ENCODE results near the gene TYROBP. TPM values are rescaled to one million over a fixed set of nuclear protein-coding genes. Genes with fewer than 3 reads are reported as not detected.

The TYROBP gene
- total RNA-seq, 1 experiment from 2014 or later = not detected

DNA sequence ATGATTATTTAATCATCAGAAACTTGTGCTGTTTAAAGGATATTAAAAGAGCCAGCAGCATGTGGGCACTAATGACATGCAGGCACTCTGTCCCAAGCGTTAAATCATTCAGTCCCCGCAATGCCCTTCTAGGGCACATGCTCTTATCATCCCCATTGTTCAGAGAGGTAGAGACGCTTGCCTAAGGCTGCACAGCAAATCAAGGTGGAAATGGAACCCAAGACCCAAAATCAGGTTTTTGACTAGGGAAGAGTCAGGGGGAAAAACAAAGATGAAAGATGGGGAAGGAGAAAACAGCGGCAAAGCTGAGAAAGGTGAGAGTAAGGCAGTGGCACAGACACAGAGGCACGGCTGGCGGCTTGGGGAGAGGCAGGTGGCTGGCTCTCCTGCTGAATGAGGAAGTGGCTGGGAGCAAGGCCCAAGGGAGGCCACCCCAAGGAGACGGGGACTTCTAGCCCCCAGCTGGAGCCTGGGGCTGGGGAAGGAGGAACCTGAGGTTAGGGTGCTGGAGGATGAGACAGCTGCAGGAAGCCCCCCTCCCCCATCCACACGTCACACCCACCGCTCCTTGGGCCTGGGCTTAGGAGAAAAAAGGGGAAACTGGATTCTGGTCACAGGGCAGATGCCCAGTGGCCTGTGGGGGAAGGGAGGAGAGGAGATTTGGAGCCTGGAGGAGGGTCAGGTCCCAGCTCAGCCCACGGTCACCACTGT is 1.0 kb upstream of the TYROBP start:
- Histone ChIP-seq H2BK20ac (ENCODE audit: low read depth, low read length, poor library complexity, severe bottlenecking) (no peak overlapping the region), H3K79me1 (ENCODE audit: insufficient read depth, low read depth, low read length, poor library complexity, severe bottlenecking) (no peaks in the 10 kb centered on the region), H4K8ac (replicated peaks; ENCODE audit: insufficient read length, low read depth, low read length) (no peak overlapping the region), H4K5ac (ENCODE audit: insufficient read length, low read depth, low read length) (no peak overlapping the region), H3K4me2 (ENCODE audit: insufficient read depth, insufficient read length, low read length) (no peak overlapping the region), H3K27ac (ENCODE audit: insufficient read length, low read depth, low read length) (no peak overlapping the region), H3K56ac (ENCODE audit: insufficient read length, low read depth, low read length) (no peak overlapping the region), H3K18ac (ENCODE audit: insufficient read length, low read depth, low read length) (no peak overlapping the region), H3K79me2 (ENCODE audit: insufficient read depth, low read length) (no peaks in the 10 kb centered on the region), H2BK120ac (ENCODE audit: low read depth, low read length, poor library complexity, severe bottlenecking) (no peak overlapping the region), H3K9me3 (ENCODE audit: control insufficient read depth, low read depth, low read length) (no peaks in the 10 kb centered on the region), H3T11ph (ENCODE audit: low read length) (no peak overlapping the region), H4K91ac (ENCODE audit: insufficient read length, low read depth, low read length) (no peak overlapping the region), H4K20me1 (ENCODE audit: control insufficient read depth, insufficient read depth, insufficient read length) (no peaks in the 10 kb centered on the region), H3K4ac (ENCODE audit: low read depth, low read length) (no peak overlapping the region), H2BK5ac (ENCODE audit: insufficient read length, low read length) (no peak overlapping the region), H3K4me1 (ENCODE audit: insufficient read depth, low read length) (peaks cover 2% of the 10 kb centered on the region; the same call in 1 of the 2 replicates), H2BK15ac (ENCODE audit: low read depth, low read length) (no peak overlapping the region), H2AK5ac (ENCODE audit: insufficient read length, low read length) (no peak overlapping the region), H3K23me2 (ENCODE audit: insufficient read length, low read depth, low read length, poor library complexity, severe bottlenecking) (no peaks in the 10 kb centered on the region), H3K23ac (ENCODE audit: insufficient read length, low read depth, low read length) (no peak overlapping the region), H3K9ac (ENCODE audit: extremely low read depth, insufficient read length, low read length) (no peak overlapping the region), H2AFZ (ENCODE audit: low read length) (no peak overlapping the region), H2BK12ac (ENCODE audit: insufficient read length, low read depth, low read length) (no peak overlapping the region), H3K14ac (ENCODE audit: insufficient read depth, low read length) (peak overlapping the region; percentile 59; the same call in 1 of the 2 replicates), H3K27me3 (ENCODE audit: insufficient read depth, low read length) (no peaks in the 10 kb centered on the region)
- Mint-ChIP-seq H3K27ac (no peak overlapping the region), H3K36me3 (ENCODE audit: insufficient read depth in 1 of 3, low read depth in 3 of 3) (no peaks in the 10 kb centered on the region), H3K9me3 (no peaks in the 10 kb centered on the region; a peak in 1 of 5 replicates), H3K4me1 (peaks cover 4 to 23% of the 10 kb centered on the region in 2 experiments), H3K27me3 (ENCODE audit: low read depth) (no peaks in the 10 kb centered on the region; the same call in 1 of the 2 replicates), H3K4me3 (peak overlapping the region in 1 of 2 experiments; percentile 8; a peak in 1 of 5 replicates)
- no peak for DNase-seq
- WGBS (ENCODE audit: extremely low coverage, insufficient read length, low lambda C conversion rate) = no CpG with 5 or more reads among the region's 10 CpGs
- TF ChIP-seq, protein P1, sequence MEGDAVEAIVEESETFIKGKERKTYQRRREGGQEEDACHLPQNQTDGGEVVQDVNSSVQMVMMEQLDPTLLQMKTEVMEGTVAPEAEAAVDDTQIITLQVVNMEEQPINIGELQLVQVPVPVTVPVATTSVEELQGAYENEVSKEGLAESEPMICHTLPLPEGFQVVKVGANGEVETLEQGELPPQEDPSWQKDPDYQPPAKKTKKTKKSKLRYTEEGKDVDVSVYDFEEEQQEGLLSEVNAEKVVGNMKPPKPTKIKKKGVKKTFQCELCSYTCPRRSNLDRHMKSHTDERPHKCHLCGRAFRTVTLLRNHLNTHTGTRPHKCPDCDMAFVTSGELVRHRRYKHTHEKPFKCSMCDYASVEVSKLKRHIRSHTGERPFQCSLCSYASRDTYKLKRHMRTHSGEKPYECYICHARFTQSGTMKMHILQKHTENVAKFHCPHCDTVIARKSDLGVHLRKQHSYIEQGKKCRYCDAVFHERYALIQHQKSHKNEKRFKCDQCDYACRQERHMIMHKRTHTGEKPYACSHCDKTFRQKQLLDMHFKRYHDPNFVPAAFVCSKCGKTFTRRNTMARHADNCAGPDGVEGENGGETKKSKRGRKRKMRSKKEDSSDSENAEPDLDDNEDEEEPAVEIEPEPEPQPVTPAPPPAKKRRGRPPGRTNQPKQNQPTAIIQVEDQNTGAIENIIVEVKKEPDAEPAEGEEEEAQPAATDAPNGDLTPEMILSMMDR (conservative IDR thresholded peaks at IDR 0.05) = no peak
